GM18526 (cell line): Measurements from ENCODE around the gene ACSL3.

Source experiments
- POLR2A ChIP-seq: IDR thresholded peaks from 3 replicates; pipeline ENCODE4 v1.6.1; 2011; ENCODE audit not compliant: insufficient read length; ENCODE audit errors: extremely low read depth

Gene ACSL3

DNA sequence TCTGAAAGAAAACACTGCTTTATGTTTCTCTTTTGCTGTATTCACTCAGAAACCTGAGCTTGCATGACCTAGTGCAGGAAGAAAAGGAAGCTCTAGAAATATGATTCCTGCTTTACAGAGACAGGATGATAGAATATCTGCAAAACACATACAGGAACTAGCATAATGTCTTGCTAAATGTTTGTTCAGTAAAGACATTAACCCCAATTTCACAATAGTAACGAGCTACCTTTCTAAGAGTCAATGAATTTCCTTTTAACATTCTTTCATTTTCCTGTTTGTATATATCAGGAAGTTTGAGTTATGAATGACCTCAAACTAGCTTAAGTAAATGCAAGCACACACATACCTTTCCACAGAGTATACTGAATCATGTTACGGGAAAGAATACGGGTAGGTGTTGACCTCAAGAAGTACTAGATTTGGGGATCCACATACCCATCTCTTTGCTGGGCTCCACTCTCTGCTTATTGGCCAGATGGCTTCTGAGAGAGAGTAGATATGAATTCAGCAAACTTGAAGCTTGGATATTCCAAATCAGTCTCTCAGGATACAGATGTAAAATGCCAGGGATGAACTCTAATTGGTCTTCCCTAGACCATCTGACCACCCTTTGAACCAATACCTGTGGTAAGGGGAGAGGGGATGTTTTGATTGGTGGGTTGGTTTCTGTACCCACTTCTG, 18.2 kb upstream of the ACSL3 start:
- no peak for TF ChIP-seq POLR2A

DNA sequence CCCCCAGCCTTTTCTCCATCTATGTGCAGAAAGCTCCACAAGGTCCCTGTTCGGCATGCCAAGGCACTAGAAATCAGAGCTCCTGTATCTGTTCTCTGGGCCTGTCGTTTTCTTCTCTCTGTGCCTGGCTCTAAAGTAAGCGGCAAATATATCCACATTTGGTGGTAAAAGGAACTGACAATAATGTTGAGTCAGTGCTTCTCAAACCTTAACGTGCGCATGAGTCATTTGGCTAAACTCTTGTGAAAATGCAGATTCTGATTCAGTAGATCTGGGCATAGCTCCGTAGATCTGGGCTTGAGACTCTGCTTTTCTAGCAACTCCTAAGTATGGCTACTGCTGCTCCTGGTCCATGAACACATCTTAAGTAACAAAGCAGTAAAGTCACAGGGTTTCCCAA, 16.5 kb upstream of the ACSL3 start:
- no peak for TF ChIP-seq POLR2A

DNA sequence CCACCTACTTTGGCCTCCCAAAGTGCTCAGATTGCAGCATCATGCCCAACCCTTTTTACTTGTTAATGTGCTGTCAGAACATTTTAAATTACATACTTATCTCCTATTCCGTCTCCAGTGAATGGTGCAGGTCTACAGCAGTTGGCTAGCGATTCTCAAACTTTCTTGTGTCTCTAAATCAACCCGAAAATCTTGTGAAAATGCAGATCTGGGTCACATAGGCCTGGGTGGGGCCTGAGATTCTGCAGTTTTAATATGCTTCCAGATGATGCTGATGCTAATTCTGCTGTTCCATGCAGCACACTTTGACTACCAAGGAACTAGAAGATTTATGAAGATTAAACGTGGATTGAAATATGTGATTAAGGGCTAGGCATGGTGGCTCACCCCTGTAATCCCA, 14.8 kb upstream of the ACSL3 start:
- TF ChIP-seq POLR2A, result no peak

DNA sequence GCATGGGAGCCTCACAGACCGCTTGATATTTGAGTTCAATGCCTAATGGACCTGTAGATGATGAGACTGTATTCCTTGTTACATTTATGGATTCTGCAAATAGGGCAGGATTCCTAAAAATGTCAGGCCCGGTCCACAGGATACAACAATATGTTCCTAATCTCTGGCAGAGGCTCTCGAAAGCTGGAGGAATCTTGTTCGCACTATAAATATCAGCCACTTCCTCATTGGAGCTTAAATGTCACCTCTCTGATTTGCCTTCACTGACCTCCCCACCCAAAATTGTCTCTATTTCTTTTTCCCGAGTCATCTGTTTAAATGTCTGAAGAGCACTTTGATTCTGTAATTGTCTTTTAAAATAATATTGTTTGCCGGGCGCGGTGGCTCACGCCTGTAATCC, 12.0 kb upstream of the ACSL3 start:
- no peak for TF ChIP-seq POLR2A

DNA sequence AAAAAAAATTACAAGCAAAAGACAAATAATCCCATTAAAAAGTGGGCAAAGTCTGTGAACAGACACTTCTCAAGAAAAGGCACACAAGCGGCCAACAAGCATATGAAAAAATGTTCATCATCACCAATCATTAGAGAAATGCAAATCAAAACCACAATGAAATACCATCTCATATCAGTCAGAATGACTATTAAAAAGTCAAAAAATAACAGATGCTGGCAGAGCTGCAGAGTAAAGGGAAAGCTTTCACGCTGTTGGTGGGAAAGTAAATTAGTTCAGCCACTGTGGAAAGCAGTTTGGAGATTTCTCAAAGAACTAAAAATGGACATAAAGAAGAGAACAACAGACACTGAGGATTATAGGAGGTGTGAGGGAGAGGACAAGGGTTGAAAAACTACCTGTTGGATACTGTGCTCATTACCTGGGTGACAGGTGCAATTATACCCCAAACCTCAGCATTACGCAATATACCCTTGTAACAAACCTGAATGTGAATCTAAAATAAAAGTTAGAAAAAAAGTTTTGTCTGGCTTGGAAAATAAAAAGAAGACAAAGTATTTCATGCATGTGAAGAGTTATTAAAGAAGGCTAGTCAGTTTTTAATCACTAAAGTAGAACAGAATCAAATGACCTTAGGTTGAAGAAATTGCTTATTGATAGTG, 8.7 kb upstream of the ACSL3 start:
- no peak for TF ChIP-seq POLR2A

DNA sequence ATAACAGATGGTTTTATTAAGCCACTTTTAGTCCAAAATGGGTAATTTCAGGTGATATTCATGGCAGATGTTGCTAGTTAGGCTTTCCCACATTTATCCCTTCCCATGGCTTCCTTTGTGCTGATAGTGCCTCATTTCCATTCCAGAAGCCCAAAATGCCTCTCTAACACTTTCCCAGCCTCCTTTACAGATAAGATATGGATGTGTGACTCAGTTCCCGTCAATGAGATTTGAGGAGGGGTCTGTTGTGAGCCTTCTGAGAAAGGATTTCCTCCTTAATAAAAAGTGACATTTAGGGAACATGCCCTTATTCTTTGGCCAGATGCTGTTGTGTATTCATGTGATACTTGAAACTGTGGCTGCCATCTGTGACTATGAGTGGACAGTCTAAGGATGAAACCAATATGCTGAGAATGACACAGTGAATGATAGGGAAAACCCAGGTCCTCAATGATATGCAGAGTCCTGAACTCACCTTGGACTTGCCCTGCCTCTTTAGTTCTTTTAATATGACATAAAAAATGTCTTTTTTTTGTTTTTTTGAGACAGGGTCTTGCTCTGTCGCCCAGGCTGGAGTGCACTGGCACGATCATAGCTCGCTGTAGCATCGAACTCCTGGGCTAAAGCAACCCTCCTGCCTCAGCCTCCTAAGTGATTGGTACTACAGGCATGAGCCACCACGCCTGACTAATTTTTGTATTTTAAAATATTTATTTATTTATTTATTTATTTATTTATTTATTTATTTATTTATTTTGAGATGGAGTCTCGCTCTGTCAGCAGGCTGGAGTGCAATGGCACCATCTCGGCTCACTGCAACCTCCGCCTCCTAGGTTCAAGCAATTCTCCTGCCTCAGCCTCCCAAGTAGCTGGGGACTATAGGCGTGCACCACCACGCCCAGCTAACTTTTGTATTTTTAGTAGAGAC, 5.8 kb upstream of the ACSL3 start:
- TF ChIP-seq POLR2A, result no peak

DNA sequence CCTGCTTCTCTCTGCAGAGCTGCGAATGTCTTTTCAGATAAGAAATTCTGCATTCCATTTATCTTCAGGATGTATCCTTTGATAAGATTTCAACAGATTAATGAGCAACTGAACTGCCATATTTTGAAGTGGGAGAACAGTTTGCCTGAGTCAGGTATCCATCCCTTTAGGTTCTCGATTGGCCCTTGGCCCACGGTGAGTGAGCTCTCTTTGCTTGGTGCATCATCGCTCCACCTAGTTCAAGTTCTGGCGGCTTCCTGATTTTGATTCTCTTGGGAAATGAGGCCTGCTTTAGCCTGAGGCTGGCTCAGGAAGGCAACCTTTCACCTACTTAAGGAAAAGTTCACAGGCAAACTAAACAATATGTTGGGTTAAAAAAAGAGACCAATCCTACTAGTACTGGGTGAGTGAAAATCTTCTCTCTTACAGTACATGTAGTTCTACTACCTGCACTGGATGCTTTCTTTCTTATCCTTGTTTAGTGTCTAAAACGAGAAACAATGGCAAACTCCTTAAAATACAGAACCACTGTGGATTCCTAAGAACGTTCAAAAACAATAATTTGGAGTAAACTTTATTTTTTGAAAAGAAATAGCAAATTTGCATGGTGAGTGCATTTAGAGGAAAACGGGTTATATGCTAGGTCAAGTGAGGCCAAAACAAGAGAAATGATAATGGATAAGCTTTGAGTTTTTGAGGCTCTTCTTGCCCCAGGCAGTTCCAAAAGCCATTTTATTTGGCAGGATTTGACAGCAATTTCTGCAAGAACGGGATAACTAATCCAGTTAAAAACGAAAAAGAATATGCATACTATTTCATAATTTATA, 837 bp upstream of the ACSL3 start:
- TF ChIP-seq POLR2A, result no peak

DNA sequence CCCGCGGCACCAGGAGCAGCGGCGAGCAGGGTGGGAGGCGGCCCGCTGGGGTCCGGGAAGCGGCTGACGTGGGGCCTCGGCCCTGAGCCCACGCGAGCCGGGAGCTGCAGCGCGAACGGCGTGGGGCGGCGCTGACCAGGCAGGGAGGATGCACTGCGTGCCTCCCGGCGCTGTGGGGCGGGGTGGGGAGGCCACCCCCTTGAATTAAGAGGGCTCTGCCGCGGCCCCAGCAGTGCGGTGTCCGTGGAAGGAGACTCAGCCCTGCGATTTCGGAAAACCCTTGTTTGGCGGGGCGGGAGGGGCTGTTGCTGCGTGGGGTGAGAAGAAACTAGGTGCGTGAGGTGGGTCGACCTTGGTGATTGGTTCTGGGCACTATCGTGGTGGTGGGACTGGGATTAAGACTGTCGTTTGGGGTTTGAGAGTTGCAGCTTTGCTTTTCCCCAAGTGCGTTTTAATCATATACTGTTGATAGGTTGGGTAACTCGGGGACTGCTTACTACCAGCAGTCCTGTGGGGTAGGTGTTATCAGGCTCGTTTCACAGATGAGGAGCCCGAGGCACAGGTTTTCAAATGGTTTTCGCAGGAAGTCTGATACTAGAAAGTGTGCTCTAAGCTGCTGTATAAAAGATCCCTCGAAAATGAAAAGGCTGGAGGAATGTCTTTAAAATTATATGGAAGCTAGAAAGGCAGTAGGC, 722 bp downstream of the ACSL3 start:
- no peak for TF ChIP-seq POLR2A

DNA sequence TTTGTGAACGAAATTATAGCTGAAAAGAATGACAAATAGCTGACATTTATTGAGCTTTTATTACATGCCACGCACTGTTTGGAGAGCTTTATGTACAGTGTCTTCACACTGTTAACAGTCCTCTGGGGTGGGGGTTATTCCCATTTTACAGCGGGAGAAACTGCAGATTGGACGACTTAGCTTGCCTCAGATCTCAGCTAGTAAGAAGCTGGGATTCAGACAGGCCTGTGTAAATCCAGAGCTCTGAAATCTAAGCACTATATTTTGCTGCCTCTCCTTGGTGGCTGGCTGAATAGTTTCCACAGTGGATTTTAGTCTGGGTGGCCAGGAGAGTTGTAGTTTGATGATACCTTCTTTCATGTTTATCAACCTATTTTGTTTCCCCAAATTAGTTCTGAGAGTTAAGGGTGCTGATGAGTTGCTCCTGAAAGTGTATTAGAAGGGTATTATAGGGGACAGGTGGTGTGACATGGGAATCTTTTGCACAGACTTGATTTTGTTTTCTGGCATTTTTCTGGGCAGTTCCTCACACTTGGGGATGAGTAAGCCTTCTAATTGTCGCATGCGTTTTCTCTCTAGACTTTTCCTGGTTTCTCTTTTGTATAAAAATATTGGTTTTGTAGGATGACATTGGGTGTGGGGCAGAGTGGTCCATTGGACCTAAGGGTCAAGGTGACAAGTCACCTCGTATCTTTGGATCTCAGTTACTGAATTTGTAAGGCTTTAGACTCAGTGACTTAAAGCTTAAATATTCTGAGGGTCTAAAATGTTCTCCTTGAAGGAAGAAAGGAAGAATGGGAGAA, 1.5 kb downstream of the ACSL3 start:
- TF ChIP-seq POLR2A, result no peak

DNA sequence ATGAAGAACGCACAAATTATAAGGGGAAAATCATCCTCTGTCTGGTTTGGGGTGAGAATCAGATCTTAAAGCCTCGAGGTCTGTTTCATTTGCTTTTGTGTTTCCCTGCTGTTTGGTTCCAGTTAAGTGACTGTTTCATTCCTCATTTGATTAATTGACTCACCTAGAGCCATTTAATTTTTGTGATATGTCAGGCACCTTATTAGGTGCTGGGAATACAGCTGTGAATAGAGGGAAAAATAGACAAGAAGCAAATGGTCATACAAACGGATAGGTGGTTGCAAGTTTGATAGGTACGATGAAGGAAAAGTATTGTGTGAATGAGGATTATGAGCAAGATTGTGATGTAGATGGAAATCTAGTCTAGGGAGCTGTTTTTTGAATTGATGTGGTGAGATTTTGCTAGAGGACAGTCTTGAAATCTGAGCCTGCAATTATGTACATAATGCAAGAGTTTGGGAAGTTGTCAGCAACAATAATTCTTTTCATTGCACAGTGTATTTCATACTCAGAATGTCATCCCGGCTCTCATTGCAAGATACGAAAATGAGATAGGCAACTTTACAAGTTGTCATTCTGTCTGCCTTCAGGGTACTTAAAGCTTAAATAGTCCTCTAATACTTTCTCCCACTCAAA, 2.2 kb downstream of the ACSL3 start:
- no peak for TF ChIP-seq POLR2A

DNA sequence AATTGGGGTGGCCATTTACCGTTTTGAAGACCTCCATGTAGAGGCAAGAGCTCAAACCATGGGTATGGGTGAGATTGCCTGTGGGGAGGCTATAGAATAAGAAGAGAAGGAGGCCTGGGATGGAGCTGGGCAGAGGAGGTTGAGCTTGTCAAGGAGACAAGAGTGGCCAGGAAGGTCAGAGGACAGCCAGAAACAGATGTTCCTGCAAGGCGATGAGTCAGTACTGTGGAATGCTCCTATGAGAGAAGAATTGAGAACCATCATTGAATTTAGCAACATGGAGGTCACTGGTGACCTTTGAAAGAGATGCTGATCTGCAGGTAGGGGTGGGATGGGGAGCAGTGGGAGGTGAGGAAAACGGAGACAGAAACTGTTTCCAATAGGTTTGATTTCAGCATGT, 3.5 kb downstream of the ACSL3 start:
- no peak for TF ChIP-seq POLR2A

DNA sequence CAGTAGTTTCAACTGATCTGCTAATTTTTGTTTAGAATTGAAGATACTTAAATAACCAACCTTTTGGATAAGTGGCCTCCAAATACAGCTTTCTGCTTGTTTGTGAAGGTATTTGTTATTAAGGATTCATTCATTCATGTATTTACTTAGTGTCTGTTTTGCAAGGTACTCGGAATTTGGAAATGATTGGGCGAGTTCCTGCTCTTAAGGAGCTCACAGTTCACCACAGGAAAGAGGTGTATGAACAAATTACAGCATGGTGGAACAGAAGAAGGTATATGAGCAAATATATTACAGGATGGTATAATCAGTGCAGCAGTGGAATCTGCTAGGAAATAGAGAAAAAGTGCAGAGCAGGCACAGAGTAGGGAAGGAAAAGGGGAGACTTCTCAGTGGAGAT, 4.5 kb downstream of the ACSL3 start:
- TF ChIP-seq POLR2A, result no peak

DNA sequence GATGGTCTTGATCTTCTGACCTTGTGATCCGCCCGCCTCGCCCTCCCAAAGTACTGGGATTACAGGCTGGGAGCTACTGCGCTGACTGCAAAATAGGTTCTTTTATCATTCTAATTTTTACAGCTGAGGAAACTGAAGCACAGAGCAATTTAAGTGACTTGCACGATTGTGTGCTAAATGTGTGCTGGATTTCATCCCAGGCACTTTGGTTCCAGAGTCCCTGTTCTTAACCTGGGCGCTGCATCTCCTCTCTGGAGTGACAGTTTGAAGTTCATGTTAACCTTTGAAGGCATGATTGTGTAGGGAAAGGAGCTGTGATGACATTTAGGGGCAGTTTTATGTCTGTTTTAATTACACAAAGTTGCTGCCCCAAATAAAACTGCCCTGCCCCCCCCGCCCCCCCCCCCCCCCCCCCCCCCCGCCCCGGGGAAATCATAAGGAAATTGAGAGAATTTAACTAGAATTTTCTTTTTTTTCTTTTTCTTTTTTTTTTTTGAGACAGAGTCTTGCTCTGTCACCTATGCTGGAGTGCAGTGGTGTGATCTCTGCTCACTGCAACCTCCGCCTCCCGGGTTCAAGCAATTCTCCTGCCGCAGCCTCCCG, 5.6 kb downstream of the ACSL3 start:
- no peak for TF ChIP-seq POLR2A
